Right cardiac atrium (tissue), 5 donors: Measurements from ENCODE around the gene DYRK1B. TPM values are rescaled to one million over a fixed set of nuclear protein-coding genes. Genes with fewer than 3 reads are reported as not detected.

ENCODE experiments used
- ATAC-seq, 2 donors: fragments of 200-7000 bp; cut with Tn5 transposase; one replicate each; pipeline versions ENCODE4 v1.8.0 to v1.9.1; 2020; ENCODE audit warnings: moderate library complexity in 2 of 2, mild to moderate bottlenecking in 1 of 2
- DNase-seq, 3 donors: peaks; one replicate each; pipeline ENCODE4 v3.0.0-alpha.2; 2020
- H3K27ac ChIP-seq: one replicate; pipeline ENCODE4 v1.5.1; 2013; ENCODE audit warnings: mild to moderate bottlenecking, low read length, control low read depth, moderate library complexity
- H3K27me3 ChIP-seq: one replicate; pipeline ENCODE4 v1.6.1; 2013; ENCODE audit not compliant: control insufficient read depth, insufficient read depth
- H3K4me1 ChIP-seq: one replicate; pipeline ENCODE4 v1.6.1; 2013; ENCODE audit warnings: low read length; ENCODE audit not compliant: control insufficient read depth, insufficient read depth
- H3K4me3 ChIP-seq: one replicate; pipeline ENCODE4 v1.5.1; 2013; ENCODE audit warnings: low read length, control low read depth
- H3K9me3 ChIP-seq: one replicate; pipeline ENCODE4 v1.6.1; 2013; ENCODE audit warnings: low read length; ENCODE audit not compliant: control insufficient read depth
- whole genome bisulfite sequencing: extraction: QIAGEN DNeasy Blood & Tissue Kit; methylation state at CpG from one replicate; pipeline ENCODE4 v1.1.7; 2013; 5-methylcytosine and 5-hydroxymethylcytosine counted together
- intact Hi-C, 4 donors: fragments of 100-400 bp; cut with DNase I; formaldehyde crosslinking; loops; one replicate each; pipeline versions ENCODE4 v1.11.0 to v1.14.0; 2022 to 2023
- polyA plus RNA-seq: library from polyadenylated mRNA; stranded (reverse); fragments of 200-250 nt; gene quantifications from one replicate; pipeline ENCODE4 v1.2.3, GENCODE V29; 2013
- total RNA-seq, 4 donors: library from RNA; stranded (reverse); fragmentation: NEBNext Ultra II Directional; extraction: Animal tissue kit (Norgen Biotek cat#: 25700); gene quantifications; one replicate each; pipeline ENCODE4 v1.2.1, GENCODE V29; 2021
- donor health status: healthy with polysubstance abuse.
- donor health status: DM: no; HTN: yes; CAD: no.
- donor health status: DM: no; HTN: no; CAD: no.
- donor health status: DM: no; HTN: yes; CAD: no; lungs with severe emphysema.
- donor health status: DM: yes; HTN: yes; CAD: no.

DYRK1B gene
- total and polyA plus RNA-seq, 5 donors = 7.7 to 17.6 (median 14.7) TPM

DNA sequence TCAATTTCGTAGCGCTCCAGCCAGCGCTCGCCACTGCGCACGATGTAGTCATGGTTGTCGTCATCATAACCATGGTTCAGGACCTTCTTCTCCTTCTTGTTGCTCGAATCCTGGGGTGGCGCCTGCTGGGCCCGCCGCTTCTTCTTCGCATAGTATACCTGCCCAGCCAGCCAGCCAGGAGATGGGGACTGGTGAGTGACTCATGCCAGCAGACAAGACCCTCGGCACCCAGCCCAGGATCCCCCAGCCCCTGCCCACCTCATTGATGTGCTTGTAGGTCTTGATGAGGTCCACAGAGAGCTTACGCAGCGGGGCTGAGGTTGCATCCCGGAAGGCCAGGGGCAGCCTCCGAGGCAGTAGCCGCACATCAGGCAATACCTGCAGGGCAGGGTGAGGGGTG lies 3.6 kb downstream of the DYRK1B start:
- no peak for ATAC-seq
- WGBS = 91% methylated on average over 18 of the region's 18 CpGs
- Histone ChIP-seq H3K4me1 (peaks cover 3% of the 10 kb centered on the region), H3K27ac (no peak overlapping the region), H3K4me3 (no peak overlapping the region), H3K9me3 (no peaks in the 10 kb centered on the region), H3K27me3 (no peaks in the 10 kb centered on the region)
- DNase-seq = no peak
- intact Hi-C loops = no loop called here

DNA sequence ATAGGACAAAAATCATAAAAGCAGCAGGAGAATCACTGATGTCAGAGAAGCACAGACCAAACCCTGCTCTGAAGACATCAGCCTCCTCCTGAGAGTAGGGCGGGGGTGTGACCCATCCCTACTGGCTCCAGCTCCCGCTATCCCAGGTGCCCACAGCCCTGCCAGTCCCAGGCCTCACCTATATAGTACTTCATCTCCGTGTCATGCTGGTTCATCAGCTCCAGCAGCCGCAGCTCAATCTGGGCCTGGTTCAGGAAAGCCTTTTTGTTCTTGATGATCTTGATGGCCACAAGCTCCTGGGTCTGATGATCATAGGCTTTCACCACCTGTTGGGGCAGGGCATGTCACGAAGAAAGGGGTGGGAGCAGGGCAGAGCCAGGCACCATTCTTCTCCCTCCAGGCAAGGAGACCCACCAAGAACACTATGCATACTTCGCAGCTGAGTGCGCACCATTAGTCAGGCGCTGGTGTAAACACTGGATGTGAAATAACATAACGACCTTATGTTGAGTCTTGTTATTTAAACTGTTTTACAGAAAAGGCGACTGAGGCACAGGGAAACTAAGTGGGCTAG lies 4.2 kb downstream of the DYRK1B start:
- Histone ChIP-seq H3K4me1 (peaks cover 3% of the 10 kb centered on the region), H3K27ac (no peak overlapping the region), H3K27me3 (no peaks in the 10 kb centered on the region), H3K4me3 (no peak overlapping the region), H3K9me3 (no peaks in the 10 kb centered on the region)
- 93% methylated on average over 10 of the region's 10 CpGs for whole genome bisulfite sequencing
- ATAC-seq (no peak), DNase-seq (no peak)
- intact Hi-C loops = no loop called here

DNA sequence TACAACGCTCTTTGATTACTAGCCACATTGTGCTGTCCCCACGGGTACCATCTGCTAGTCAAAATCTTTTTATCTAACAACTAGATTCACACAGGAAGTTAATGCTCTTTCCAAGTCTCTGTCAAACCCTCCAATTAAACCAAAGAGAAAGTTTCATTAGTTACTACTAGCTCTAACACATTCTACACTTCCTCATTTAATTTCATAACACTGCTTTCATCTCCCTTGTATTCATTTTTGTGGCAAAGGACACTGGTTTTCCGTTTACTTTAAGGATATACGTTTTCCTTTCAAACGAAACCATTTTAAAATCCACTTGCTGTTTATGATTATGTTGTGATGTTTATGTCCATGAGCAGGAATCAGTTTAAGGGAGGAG lies 5.3 kb downstream of the DYRK1B start:
- Histone ChIP-seq H3K27me3 (no peaks in the 10 kb centered on the region), H3K4me1 (peaks cover 4% of the 10 kb centered on the region), H3K4me3 (no peak overlapping the region), H3K27ac (no peak overlapping the region), H3K9me3 (no peaks in the 10 kb centered on the region)
- ATAC-seq (no peak), DNase-seq (no peak)
- WGBS = 69% methylated on average over 5 of the region's 5 CpGs
- intact Hi-C loops = no loop called here

DNA sequence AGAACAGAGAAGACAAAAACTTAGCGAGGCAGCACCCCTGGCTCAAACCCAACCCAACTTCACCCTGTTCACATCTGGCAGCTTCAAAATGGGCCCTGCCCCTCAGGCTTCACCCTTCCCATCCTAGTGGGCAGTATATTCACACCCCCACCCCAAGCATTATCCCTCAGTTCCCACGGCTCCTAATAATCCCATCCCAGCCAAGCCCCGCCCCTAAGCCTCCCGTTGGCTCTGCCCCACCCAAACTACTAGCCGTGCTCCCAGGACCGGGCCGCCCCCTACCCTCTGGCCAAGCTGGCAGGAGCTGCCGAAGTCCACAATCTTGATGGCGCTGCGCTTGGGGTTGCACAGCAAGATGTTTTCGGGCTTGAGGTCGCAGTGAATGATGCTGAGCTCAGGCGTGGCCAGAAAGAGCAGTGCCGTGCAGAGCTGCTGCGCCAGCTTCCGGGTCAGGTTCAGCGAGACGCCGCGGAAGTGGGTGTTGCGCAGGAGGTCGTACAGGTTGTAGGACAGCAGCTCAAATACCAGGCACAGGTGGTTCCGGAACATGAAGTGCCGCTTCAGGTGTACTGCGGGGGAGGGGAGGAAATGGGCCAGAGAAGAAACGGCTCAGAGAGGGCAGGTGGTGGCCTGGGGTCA lies 5.8 kb downstream of the DYRK1B start:
- H3K4me1 ChIP-seq = peaks cover 5% of the 10 kb centered on the region
- H3K4me3 ChIP-seq = no peak overlapping the region
- H3K27ac ChIP-seq = no peak overlapping the region
- peak in 1 of 3 donors; percentile 59 for DNase-seq
- H3K27me3 ChIP-seq = no peaks in the 10 kb centered on the region
- intact Hi-C loops = no loop called here
- 81% methylated on average over 26 of the region's 26 CpGs for WGBS
- H3K9me3 ChIP-seq = no peaks in the 10 kb centered on the region
- ATAC-seq = no peak

DNA sequence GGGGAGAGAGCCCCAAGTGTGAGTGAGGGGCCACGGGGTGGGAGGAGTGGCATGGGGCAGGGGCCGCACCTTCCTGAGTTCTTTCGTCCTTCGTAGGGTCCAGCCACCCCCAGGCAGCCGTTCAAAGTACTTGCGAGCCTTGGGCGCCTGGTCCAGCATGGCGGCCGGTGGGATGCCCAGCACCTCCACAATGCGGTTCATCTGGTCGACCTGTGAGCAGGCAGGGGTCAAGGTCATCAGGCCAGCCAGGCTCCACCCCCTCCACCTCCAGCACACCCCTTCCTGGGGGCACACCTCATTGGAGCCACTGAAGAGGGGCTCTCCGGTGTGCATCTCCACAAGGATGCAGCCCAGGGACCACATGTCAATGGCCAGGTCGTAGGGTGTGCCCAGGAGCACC lies 6.7 kb downstream of the DYRK1B start:
- no peaks in the 10 kb centered on the region for H3K9me3 ChIP-seq
- ATAC-seq = no peak
- H3K27me3 ChIP-seq = no peaks in the 10 kb centered on the region
- 91% methylated on average over 13 of the region's 13 CpGs for WGBS
- no peak overlapping the region for H3K4me3 ChIP-seq
- peaks cover 2% of the 10 kb centered on the region for H3K4me1 ChIP-seq
- intact Hi-C loops = no loop called here
- no peak overlapping the region for H3K27ac ChIP-seq
- DNase-seq = no peak

DNA sequence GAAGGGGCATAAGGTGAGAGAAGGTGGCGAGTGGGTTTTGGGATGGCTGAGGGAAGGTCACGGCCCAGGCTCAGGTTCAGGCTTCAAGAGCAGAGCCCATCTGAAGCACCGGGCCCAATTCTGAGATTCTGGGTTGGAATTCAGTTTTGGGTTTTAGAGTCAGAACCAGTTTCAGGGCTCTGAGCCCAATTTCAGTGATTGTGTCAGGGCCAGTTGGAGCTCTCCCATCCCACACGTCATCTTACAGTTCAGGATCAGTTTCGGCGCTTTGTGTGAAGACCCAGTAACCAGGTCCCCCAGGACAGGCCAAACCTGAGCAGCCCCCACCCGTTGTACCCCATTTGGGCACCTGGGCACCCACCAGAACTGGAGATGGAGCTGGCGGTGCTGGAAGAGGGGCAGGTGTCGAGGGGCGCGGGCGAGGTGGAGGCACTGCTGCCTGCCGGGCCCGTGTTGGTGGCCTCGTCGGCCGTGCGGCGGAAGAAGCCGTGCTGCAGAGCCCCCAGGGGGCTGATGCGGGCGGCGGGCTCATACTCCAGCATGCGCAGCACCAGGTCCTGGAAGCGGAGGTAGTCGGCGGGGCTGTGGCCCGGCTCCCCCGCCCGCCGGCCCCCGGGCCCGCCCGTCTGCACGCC lies 7.5 kb downstream of the DYRK1B start:
- intact Hi-C loops = no loop called here
- H3K27me3 ChIP-seq = no peaks in the 10 kb centered on the region
- H3K4me1 ChIP-seq = peaks cover 2% of the 10 kb centered on the region
- no peaks in the 10 kb centered on the region for H3K9me3 ChIP-seq
- WGBS = 89% methylated on average over 35 of the region's 35 CpGs
- no peak overlapping the region for H3K27ac ChIP-seq
- H3K4me3 ChIP-seq = no peak overlapping the region
- ATAC-seq = no peak
- DNase-seq = no peak

DNA sequence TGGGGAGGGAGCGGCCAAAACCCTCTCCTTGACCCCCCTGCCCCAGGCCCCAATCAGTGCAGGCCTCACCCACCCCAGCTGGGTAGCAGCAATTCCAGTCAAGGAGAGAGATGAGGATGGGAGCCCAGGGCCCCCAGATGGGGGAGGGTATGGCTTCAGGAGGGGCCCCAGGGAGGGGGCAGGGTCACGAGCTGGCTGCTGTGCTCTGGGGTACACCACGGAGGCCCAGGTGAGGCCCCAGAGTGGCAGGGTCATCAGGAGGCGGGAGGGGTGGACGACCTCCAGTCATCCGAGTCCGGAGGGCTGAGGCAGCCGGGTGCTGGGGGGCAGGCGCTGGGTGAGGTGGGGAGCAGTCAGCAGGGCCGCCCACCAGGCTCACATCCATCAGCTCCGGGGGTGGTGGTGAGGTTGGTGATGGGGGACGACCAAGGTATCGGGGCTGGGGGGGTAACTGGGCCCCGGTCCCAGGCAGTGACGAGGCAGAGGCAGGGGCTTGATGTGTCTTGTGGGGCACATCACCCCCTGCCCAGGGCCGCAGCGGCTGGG lies 8.4 kb downstream of the DYRK1B start:
- Histone ChIP-seq H3K4me1 (peaks cover 2% of the 10 kb centered on the region), H3K27ac (no peak overlapping the region), H3K27me3 (no peaks in the 10 kb centered on the region), H3K9me3 (no peaks in the 10 kb centered on the region), H3K4me3 (no peak overlapping the region)
- DNase-seq (peak in 1 of 3 donors; percentile 71), ATAC-seq (peak in 1 of 2 donors; percentile 3)
- WGBS = 84% methylated on average over 17 of the region's 17 CpGs
- intact Hi-C loops = no loop called here

DNA sequence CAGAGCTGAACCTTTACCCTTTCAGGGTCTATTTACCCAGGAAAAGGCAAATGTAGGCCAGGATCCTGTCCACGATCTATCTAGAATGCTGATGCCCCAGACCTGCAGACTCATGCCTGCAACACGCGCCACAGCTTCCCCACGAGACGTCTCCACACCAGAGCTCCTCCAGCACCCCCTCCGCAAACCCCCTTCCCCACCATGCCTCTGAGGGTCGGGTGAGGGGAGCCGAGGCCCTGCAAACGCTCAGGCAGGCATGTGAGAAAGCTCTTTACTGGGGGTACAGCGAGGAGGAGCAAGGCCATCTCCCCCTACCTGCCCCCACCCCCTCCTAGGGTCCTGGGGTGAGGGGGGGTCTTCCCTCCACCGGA lies 8.9 kb downstream of the DYRK1B start:
- intact Hi-C loops = no loop called here
- Histone ChIP-seq H3K4me1 (peaks cover 2% of the 10 kb centered on the region), H3K4me3 (no peak overlapping the region), H3K27ac (peak overlapping the region; percentile 7), H3K27me3 (no peaks in the 10 kb centered on the region), H3K9me3 (no peaks in the 10 kb centered on the region)
- whole genome bisulfite sequencing = 79% methylated on average over 11 of the region's 11 CpGs
- ATAC-seq (peak in 1 of 2 donors; percentile 1), DNase-seq (peak in 1 of 3 donors; percentile 57)

DNA sequence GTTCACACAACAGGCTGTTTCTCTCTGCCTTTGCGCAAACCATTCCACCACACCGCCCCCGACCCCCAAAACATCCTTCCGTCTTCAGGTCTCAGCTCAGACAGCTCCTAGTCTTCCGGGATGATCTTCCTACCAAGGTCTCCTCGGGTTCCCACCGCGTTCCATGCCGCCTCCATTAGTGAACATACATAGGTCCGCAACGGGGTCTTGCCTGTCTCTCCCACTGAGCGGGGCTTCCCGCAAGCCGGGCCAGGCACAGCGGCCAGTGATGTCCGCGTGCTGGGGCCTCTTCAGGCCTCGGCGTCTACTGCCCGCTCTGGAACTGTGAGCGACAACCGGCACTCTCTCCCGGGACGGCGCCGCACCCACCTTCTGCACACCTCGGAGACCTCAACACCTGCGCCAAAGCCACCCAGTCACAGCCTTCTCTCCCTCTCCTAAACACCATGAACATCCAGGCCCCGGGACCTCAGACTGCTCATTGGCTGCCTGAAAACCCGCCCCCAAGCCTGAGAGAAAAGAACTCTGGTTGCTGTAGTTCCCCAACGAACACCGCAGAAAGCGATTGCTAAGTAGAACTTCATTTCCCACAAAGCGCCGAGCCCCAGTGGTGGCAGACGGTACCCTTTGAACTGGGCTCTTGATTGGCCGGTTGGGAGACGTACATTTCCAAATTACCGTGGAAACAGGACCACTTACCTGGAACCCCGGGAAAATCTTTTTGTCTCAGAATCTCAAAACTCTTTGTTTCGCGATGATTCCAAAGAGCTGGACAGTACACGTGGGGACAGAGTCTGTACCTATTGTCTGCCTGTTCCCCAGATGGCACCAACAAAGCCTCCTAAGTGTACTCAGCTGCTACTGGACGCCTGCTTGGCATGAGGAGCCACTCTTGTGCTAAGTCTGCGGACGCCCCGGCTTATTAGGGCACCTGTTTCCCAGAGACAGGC lies 9.5 kb downstream of the DYRK1B start:
- H3K9me3 ChIP-seq = no peaks in the 10 kb centered on the region
- no peaks in the 10 kb centered on the region for H3K27me3 ChIP-seq
- ATAC-seq (peak; percentile 95 to 96), DNase-seq (peak; percentile 86 to 94 (median 91))
- intact Hi-C loops = no loop called here
- 6% methylated on average over 47 of the region's 47 CpGs for WGBS
- H3K27ac ChIP-seq = peak overlapping the region; percentile 94
- peak overlapping the region; percentile 76 for H3K4me3 ChIP-seq
- peaks cover 2% of the 10 kb centered on the region for H3K4me1 ChIP-seq

DNA sequence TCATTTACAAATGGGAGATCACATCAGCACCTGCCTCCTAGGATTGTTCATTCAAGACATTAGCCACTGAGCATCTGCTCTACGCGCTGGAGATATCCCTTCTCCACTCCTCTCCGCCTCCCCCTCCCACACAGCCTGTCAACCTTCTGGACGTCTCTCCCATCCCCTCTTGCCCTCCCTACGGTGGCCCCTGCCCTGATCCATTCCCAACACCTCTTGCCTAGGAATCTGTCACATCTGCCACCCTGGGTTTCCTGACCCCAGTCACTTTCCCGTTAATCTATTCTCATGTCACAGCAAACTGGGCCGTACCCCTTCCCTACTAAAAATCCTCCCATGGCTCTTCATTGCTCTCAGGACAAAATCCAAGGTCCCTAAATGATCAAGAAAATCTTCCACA lies 10.3 kb downstream of the DYRK1B start:
- H3K9me3 ChIP-seq = no peaks in the 10 kb centered on the region
- peak overlapping the region; percentile 76 for H3K4me3 ChIP-seq
- H3K27me3 ChIP-seq = no peaks in the 10 kb centered on the region
- H3K27ac ChIP-seq = peak overlapping the region; percentile 94
- WGBS = 11% methylated on average over 7 of the region's 7 CpGs
- H3K4me1 ChIP-seq = peaks cover 2% of the 10 kb centered on the region
- DNase-seq = no peak
- no peak for ATAC-seq
- intact Hi-C loops = no loop called here
